Measurements from ENCODE around the gene ZXDB. TPM values are rescaled to one million over a fixed set of nuclear protein-coding genes. Genes with fewer than 3 reads are reported as not detected.

Gene ZXDB
- total and polyA plus RNA-seq, 2 experiments from 2014 or later = 2.5 to 16.1 TPM

GRCh38 chrX:57596109-57596508 is 4.3 kb downstream of the ZXDB start:
- no peaks in the 10 kb centered on the region for H3K36me3 ChIP-seq (ENCODE audit: insufficient read depth)
- Mint-ChIP-seq H3K9me3 (no peaks in the 10 kb centered on the region), H3K36me3 (ENCODE audit: low read depth) (peaks cover 8% of the 10 kb centered on the region; the same call in 2 of the 3 replicates), H3K27me3 (ENCODE audit: insufficient read depth, low read depth, poor library complexity) (no peaks in the 10 kb centered on the region), H3K4me3 (peak overlapping the region; percentile 65), H3K27ac (peak overlapping the region; percentile 43; the same call in 1 of the 2 replicates), H3K4me1 (peaks cover 27% of the 10 kb centered on the region)
- no peak overlapping the region for H2AFZ ChIP-seq
- peak overlapping the region; percentile 50 for H3K4me3 ChIP-seq
- H4K20me1 ChIP-seq (replicated peaks; ENCODE audit: insufficient read depth) = no peaks in the 10 kb centered on the region
- no peaks in the 10 kb centered on the region for H3F3A ChIP-seq (replicated peaks; ENCODE audit: low read depth)
- ATAC-seq (no peak), DNase-seq (ENCODE audit: low spot score) (no peak)
- TF ChIP-seq ETS1 (IDR thresholded peaks at IDR 0.05) (no peak), JUNB (IDR thresholded peaks at IDR 0.05; ENCODE audit: unreplicated experiment) (no peak), NANOG (IDR thresholded peaks at IDR 0.05; ENCODE audit: borderline replicate concordance) (no peak), EZH2phosphoT487 (IDR thresholded peaks at IDR 0.05; ENCODE audit: unreplicated experiment) (no peak), ZNF114 (CRISPR knock-in tag; IDR thresholded peaks at IDR 0.05) (no peak), EZH2 (IDR thresholded peaks at IDR 0.05; ENCODE audit: low read depth, unreplicated experiment) (no peak), STAT1 (IDR thresholded peaks at IDR 0.05; ENCODE audit: unreplicated experiment) (no peak), POLR2AphosphoS5 (IDR thresholded peaks at IDR 0.05; ENCODE audit: low read depth) (no peak), CREB1 (CRISPR knock-in tag; IDR thresholded peaks at IDR 0.05; ENCODE audit: low read depth) (no peak)
- TF ChIP-seq, protein P1, sequence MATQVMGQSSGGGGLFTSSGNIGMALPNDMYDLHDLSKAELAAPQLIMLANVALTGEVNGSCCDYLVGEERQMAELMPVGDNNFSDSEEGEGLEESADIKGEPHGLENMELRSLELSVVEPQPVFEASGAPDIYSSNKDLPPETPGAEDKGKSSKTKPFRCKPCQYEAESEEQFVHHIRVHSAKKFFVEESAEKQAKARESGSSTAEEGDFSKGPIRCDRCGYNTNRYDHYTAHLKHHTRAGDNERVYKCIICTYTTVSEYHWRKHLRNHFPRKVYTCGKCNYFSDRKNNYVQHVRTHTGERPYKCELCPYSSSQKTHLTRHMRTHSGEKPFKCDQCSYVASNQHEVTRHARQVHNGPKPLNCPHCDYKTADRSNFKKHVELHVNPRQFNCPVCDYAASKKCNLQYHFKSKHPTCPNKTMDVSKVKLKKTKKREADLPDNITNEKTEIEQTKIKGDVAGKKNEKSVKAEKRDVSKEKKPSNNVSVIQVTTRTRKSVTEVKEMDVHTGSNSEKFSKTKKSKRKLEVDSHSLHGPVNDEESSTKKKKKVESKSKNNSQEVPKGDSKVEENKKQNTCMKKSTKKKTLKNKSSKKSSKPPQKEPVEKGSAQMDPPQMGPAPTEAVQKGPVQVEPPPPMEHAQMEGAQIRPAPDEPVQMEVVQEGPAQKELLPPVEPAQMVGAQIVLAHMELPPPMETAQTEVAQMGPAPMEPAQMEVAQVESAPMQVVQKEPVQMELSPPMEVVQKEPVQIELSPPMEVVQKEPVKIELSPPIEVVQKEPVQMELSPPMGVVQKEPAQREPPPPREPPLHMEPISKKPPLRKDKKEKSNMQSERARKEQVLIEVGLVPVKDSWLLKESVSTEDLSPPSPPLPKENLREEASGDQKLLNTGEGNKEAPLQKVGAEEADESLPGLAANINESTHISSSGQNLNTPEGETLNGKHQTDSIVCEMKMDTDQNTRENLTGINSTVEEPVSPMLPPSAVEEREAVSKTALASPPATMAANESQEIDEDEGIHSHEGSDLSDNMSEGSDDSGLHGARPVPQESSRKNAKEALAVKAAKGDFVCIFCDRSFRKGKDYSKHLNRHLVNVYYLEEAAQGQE (IDR thresholded peaks at IDR 0.05; ENCODE audit: unreplicated experiment) = no peak
- TF ChIP-seq, protein P2, sequence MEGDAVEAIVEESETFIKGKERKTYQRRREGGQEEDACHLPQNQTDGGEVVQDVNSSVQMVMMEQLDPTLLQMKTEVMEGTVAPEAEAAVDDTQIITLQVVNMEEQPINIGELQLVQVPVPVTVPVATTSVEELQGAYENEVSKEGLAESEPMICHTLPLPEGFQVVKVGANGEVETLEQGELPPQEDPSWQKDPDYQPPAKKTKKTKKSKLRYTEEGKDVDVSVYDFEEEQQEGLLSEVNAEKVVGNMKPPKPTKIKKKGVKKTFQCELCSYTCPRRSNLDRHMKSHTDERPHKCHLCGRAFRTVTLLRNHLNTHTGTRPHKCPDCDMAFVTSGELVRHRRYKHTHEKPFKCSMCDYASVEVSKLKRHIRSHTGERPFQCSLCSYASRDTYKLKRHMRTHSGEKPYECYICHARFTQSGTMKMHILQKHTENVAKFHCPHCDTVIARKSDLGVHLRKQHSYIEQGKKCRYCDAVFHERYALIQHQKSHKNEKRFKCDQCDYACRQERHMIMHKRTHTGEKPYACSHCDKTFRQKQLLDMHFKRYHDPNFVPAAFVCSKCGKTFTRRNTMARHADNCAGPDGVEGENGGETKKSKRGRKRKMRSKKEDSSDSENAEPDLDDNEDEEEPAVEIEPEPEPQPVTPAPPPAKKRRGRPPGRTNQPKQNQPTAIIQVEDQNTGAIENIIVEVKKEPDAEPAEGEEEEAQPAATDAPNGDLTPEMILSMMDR (conservative IDR thresholded peaks at IDR 0.05; ENCODE audit: low read depth in 2 of 2) = no peak
- TF ChIP-seq, protein P3, sequence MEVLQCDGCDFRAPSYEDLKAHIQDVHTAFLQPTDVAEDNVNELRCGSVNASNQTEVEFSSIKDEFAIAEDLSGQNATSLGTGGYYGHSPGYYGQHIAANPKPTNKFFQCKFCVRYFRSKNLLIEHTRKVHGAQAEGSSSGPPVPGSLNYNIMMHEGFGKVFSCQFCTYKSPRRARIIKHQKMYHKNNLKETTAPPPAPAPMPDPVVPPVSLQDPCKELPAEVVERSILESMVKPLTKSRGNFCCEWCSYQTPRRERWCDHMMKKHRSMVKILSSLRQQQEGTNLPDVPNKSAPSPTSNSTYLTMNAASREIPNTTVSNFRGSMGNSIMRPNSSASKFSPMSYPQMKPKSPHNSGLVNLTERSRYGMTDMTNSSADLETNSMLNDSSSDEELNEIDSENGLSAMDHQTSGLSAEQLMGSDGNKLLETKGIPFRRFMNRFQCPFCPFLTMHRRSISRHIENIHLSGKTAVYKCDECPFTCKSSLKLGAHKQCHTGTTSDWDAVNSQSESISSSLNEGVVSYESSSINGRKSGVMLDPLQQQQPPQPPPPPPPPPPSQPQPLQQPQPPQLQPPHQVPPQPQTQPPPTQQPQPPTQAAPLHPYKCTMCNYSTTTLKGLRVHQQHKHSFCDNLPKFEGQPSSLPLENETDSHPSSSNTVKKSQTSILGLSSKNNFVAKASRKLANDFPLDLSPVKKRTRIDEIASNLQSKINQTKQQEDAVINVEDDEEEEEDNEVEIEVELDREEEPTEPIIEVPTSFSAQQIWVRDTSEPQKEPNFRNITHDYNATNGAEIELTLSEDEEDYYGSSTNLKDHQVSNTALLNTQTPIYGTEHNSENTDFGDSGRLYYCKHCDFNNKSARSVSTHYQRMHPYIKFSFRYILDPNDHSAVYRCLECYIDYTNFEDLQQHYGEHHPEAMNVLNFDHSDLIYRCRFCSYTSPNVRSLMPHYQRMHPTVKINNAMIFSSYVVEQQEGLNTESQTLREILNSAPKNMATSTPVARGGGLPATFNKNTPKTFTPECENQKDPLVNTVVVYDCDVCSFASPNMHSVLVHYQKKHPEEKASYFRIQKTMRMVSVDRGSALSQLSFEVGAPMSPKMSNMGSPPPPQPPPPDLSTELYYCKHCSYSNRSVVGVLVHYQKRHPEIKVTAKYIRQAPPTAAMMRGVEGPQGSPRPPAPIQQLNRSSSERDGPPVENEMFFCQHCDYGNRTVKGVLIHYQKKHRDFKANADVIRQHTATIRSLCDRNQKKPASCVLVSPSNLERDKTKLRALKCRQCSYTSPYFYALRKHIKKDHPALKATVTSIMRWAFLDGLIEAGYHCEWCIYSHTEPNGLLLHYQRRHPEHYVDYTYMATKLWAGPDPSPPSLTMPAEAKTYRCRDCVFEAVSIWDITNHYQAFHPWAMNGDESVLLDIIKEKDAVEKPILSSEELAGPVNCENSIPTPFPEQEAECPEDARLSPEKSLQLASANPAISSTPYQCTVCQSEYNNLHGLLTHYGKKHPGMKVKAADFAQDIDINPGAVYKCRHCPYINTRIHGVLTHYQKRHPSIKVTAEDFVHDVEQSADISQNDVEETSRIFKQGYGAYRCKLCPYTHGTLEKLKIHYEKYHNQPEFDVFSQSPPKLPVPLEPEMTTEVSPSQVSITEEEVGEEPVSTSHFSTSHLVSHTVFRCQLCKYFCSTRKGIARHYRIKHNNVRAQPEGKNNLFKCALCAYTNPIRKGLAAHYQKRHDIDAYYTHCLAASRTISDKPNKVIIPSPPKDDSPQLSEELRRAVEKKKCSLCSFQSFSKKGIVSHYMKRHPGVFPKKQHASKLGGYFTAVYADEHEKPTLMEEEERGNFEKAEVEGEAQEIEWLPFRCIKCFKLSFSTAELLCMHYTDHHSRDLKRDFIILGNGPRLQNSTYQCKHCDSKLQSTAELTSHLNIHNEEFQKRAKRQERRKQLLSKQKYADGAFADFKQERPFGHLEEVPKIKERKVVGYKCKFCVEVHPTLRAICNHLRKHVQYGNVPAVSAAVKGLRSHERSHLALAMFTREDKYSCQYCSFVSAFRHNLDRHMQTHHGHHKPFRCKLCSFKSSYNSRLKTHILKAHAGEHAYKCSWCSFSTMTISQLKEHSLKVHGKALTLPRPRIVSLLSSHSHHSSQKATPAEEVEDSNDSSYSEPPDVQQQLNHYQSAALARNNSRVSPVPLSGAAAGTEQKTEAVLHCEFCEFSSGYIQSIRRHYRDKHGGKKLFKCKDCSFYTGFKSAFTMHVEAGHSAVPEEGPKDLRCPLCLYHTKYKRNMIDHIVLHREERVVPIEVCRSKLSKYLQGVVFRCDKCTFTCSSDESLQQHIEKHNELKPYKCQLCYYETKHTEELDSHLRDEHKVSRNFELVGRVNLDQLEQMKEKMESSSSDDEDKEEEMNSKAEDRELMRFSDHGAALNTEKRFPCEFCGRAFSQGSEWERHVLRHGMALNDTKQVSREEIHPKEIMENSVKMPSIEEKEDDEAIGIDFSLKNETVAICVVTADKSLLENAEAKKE (CRISPR knock-in tag; IDR thresholded peaks at IDR 0.05) = no peak
- H3K79me2 ChIP-seq (replicated peaks; ENCODE audit: insufficient read depth) = peaks cover 52% of the 10 kb centered on the region
- H3K27ac ChIP-seq (ENCODE audit: low read depth) = no peak overlapping the region
- no peaks in the 10 kb centered on the region for H3K27me3 ChIP-seq (ENCODE audit: insufficient read depth)
- no peaks in the 10 kb centered on the region for H3K9me2 ChIP-seq (ENCODE audit: insufficient read depth)
- H3K4me2 ChIP-seq = peak overlapping the region; percentile 69
- H3K4me1 ChIP-seq (ENCODE audit: insufficient read depth) = peaks cover 20% of the 10 kb centered on the region
